Testis (tissue), 3 donors: Measurements from ENCODE around the gene S100A1. TPM values are rescaled to one million over a fixed set of nuclear protein-coding genes. Genes with fewer than 3 reads are reported as not detected.

Experiments
- DNase-seq: peaks from one replicate; pipeline ENCODE4 v3.0.0-alpha.2; 2019
- H3K27ac ChIP-seq, 2 donors: fragments of 200-600 bp; sonication (generic); one replicate each; pipeline ENCODE4 v1.5.1; 2019
- H3K27me3 ChIP-seq: fragments of 200-600 bp; sonication (generic); one replicate; pipeline ENCODE4 v1.5.1; 2019
- H3K36me3 ChIP-seq: fragments of 200-600 bp; sonication (generic); one replicate; pipeline ENCODE4 v1.5.1; 2017; ENCODE audit warnings: low read depth; ENCODE audit errors: missing control alignments
- H3K4me1 ChIP-seq: fragments of 200-600 bp; sonication (generic); one replicate; pipeline ENCODE4 v1.5.1; 2019
- H3K4me3 ChIP-seq, 2 donors: fragments of 200-600 bp; sonication (generic); one replicate each; pipeline ENCODE4 v1.5.1; 2017 to 2019
- H3K9me3 ChIP-seq: fragments of 200-600 bp; sonication (generic); one replicate; pipeline ENCODE4 v1.5.1; 2017
- POLR2A ChIP-seq: fragments of 450-650 bp; IDR thresholded peaks from one replicate; pipeline ENCODE4 v1.6.1; 2017; ENCODE audit warnings: antibody characterized with exemption, mild to moderate bottlenecking, moderate library complexity
- WGBS, 2 donors: methylation state at CpG; one replicate each; pipeline ENCODE4 v1.1.5; 2018; 5-methylcytosine and 5-hydroxymethylcytosine counted together
- intact Hi-C: fragments of 100-400 bp; cut with DNase I; formaldehyde crosslinking; loops from one replicate; pipeline ENCODE4 v1.15.1; 2023; ENCODE audit warnings: low total_unique reads
- polyA plus RNA-seq: library from polyadenylated mRNA; stranded (reverse); fragments of 350-450 nt; fragmentation: Illumina TruSeq; extraction: RNeasy Lipid Tissue Mini Kit (QIAGEN cat#74804); gene quantifications from one replicate; pipeline ENCODE4 v1.2.3, GENCODE V29; 2014; ENCODE audit warnings: low read depth, low replicate concordance; ENCODE audit not compliant: insufficient read depth
- total RNA-seq, 2 donors: library from RNA; depleted of rRNA; stranded (reverse); fragments of >200 nt; gene quantifications; one replicate each; pipeline ENCODE4 v1.2.3, GENCODE V29; 2016
- TF ChIP-seq, protein P1 (sequence below), 3 experiments: fragments of 450-650 bp in 2 of 3; fragments of 200-600 bp in 1 of 3; sonication (generic) in 1 of 3; IDR thresholded peaks; one replicate each; pipeline ENCODE4 v1.5.1; 2016 to 2019; ENCODE audit warnings: antibody characterized with exemption in 3 of 3, mild to moderate bottlenecking in 2 of 3, moderate library complexity in 1 of 3

The S100A1 gene
- total and polyA plus RNA-seq, 3 donors from 2014 or later = 8.2 to 29.8 (median 24.0) TPM

DNA sequence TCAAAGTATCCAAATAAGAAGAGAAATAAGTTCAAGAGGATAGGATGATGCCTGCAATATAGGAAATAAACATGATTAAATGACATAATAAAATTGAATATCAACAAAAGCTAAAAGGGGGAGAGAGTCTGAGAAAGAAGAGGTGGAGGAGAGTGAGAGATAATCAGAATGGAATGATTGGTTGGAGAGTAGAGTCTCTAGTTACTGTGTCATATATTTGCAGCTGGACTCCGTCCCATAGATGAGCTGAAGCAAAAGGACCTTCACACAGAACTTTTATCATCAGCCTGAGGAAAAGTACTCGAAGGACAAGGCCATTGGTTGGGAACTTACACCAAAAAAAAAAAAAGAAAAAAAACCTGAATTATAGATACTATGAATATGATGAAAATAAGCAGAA, 39.8 kb upstream of the S100A1 start:
- Histone ChIP-seq H3K4me1 (peaks cover 15% of the 10 kb centered on the region), H3K4me3 (no peak overlapping the region), H3K27me3 (no peaks in the 10 kb centered on the region), H3K9me3 (no peaks in the 10 kb centered on the region), H3K27ac (peak overlapping the region in 1 of 2 donors; percentile 37), H3K36me3 (no peaks in the 10 kb centered on the region)
- WGBS, 2 donors = 44 to 61% methylated on average over 2 of the region's 2 CpGs
- intact Hi-C loops = no loop called here
- DNase-seq = peak; percentile 44
- no peak for TF ChIP-seq POLR2A
- TF ChIP-seq, protein P1, sequence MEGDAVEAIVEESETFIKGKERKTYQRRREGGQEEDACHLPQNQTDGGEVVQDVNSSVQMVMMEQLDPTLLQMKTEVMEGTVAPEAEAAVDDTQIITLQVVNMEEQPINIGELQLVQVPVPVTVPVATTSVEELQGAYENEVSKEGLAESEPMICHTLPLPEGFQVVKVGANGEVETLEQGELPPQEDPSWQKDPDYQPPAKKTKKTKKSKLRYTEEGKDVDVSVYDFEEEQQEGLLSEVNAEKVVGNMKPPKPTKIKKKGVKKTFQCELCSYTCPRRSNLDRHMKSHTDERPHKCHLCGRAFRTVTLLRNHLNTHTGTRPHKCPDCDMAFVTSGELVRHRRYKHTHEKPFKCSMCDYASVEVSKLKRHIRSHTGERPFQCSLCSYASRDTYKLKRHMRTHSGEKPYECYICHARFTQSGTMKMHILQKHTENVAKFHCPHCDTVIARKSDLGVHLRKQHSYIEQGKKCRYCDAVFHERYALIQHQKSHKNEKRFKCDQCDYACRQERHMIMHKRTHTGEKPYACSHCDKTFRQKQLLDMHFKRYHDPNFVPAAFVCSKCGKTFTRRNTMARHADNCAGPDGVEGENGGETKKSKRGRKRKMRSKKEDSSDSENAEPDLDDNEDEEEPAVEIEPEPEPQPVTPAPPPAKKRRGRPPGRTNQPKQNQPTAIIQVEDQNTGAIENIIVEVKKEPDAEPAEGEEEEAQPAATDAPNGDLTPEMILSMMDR (IDR thresholded peaks at IDR 0.05) = no peak

DNA sequence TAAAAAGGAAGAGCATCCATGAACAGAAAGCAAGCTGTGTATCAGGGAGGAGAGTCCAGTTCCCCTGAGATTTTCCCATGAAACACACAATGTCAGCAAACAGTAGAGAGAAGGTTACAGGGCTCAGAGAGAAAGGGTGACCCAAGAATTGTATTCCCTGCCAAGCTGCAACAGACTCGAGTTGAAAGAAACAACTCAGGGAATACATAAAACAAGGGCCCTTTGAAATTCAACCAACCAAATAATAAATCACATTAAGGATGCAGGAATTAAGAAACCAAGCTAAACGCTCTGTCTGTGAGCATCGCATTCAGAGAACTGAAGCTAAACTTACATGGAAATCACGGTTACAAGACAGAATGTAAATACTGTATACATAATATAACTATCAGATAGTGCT, 35.5 kb upstream of the S100A1 start:
- Histone ChIP-seq H3K4me3 (no peak overlapping the region), H3K4me1 (no peaks in the 10 kb centered on the region), H3K36me3 (no peaks in the 10 kb centered on the region), H3K9me3 (no peaks in the 10 kb centered on the region), H3K27me3 (no peaks in the 10 kb centered on the region), H3K27ac (no peak overlapping the region)
- TF ChIP-seq POLR2A = no peak
- TF ChIP-seq, protein P1 (IDR thresholded peaks at IDR 0.05) = no peak
- 43 to 54% methylated on average over 4 of the region's 4 CpGs for WGBS, 2 donors
- DNase-seq = no peak
- intact Hi-C loops = no loop called here

DNA sequence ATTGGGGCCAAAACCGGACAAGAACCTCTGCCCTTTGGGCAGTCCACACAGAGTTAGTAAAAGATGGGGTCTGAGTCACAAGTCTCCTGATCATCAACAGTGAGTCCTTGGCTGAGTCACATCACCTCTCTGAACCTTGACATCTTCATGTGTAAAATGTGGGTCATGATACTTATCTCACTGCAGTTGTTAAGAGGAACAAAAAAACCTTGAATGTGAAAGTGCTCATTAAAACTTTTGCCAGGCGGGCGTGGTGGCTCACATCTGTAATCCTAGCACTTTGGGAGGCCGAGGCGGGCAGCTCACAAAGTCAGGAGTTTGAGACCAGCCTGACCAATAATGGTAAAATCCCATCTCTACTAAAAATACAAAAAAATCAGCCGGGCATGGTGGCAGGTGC, 31.0 kb upstream of the S100A1 start:
- WGBS, 2 donors = 85 to 91% methylated on average over 6 of the region's 6 CpGs
- no peak overlapping the region for H3K27ac ChIP-seq
- no peaks in the 10 kb centered on the region for H3K9me3 ChIP-seq
- TF ChIP-seq, protein P1 (IDR thresholded peaks at IDR 0.05) = no peak
- no peak for TF ChIP-seq POLR2A
- H3K36me3 ChIP-seq = no peaks in the 10 kb centered on the region
- intact Hi-C loops = no loop called here
- no peak overlapping the region for H3K4me3 ChIP-seq
- no peaks in the 10 kb centered on the region for H3K27me3 ChIP-seq
- no peaks in the 10 kb centered on the region for H3K4me1 ChIP-seq
- DNase-seq = no peak

DNA sequence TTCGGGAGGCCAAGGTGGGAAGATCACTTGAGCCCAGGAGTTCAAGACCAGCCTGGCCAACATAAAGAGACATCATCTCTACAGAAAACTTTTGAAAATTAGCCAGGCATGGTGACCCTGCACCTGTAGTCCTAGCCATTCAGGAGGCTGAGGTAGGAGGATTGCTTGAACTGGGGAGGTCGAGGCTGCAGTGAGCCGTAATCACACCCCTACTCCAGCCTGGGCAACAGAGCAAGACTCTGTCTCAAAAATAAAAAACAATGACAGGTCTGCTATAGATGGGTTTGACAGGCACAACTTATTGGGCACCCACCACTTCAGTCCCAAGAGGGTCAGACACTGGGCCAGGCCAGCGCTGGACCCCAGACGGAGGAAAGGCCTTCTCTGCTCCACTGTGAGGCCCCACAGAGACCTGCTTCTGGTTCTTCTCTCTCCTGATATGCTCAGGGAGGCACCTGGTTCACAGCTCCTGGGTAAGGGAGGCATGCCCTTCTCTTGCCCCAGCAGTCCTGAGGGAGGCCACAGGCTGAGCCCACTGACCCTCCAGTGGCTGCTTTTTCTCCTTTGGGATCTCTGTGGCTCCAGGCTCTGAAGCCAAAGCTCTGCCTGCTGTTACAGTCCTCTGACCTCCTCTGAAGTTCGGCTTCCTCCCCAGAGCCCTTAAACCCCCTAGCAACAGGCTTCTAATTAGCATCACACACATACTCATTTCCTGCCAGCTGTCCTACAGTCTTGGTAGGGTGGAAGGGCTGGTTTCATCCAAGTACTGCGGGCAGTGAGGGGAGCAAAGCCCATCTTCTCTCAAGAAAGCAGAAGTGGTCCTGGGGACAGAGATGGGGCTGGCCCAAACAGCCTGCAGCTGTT, 29.7 kb upstream of the S100A1 start:
- intact Hi-C loops = no loop called here
- no peaks in the 10 kb centered on the region for H3K36me3 ChIP-seq
- H3K4me3 ChIP-seq = no peak overlapping the region
- H3K27ac ChIP-seq = no peak overlapping the region
- no peak for DNase-seq
- TF ChIP-seq, protein P1 (IDR thresholded peaks at IDR 0.05) = no peak
- TF ChIP-seq POLR2A = no peak
- WGBS, 2 donors = 81 to 83% methylated on average over 5 to 7 of the region's 7 CpGs
- no peaks in the 10 kb centered on the region for H3K4me1 ChIP-seq
- no peaks in the 10 kb centered on the region for H3K9me3 ChIP-seq
- no peaks in the 10 kb centered on the region for H3K27me3 ChIP-seq

DNA sequence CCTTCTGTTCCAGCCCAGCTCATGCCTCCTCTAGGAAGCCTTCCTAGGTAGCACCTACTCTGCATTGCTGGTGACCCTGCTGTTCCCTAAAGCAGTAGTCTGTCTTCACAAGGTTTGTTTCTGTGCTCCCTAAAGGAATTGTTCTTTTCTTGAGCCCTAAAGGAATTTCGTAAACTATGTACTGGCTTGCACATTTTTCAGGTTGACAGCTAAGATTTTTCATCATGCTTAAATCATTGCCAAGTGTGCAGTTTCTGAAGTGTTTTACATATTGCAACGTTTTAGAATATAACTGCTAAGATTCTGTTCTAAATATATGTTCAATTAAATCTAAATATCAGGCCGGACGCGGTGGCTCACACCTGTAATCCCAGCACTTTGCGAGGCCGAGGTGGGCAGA, 28.4 kb upstream of the S100A1 start:
- no peak for TF ChIP-seq POLR2A
- TF ChIP-seq, protein P1 (IDR thresholded peaks at IDR 0.05) = no peak
- WGBS, 2 donors = 92 to 96% methylated on average over 7 of the region's 7 CpGs

More for the DNA sequence above, 28.4 kb upstream of the S100A1 start:
- H3K4me1 ChIP-seq = no peaks in the 10 kb centered on the region
- no peaks in the 10 kb centered on the region for H3K27me3 ChIP-seq
- H3K9me3 ChIP-seq = no peaks in the 10 kb centered on the region
- no peak overlapping the region for H3K27ac ChIP-seq
- no peaks in the 10 kb centered on the region for H3K36me3 ChIP-seq
- H3K4me3 ChIP-seq = no peak overlapping the region
- DNase-seq = no peak
- intact Hi-C loops = no loop called here
